Kidney tubule cell (primary cell): ENCODE measurements around the gene PCDHB8.
"Not testable (repeated sequence)": the region's sequence is repeated elsewhere in the genome, so short reads cannot be mapped to it uniquely, and the experiment has no call there.

Experiments used
- DNase-seq: peaks from one replicate; pipeline ENCODE4 v3.0.0-alpha.2; 2018; ENCODE audit warnings: low spot score

PCDHB8 gene

DNA sequence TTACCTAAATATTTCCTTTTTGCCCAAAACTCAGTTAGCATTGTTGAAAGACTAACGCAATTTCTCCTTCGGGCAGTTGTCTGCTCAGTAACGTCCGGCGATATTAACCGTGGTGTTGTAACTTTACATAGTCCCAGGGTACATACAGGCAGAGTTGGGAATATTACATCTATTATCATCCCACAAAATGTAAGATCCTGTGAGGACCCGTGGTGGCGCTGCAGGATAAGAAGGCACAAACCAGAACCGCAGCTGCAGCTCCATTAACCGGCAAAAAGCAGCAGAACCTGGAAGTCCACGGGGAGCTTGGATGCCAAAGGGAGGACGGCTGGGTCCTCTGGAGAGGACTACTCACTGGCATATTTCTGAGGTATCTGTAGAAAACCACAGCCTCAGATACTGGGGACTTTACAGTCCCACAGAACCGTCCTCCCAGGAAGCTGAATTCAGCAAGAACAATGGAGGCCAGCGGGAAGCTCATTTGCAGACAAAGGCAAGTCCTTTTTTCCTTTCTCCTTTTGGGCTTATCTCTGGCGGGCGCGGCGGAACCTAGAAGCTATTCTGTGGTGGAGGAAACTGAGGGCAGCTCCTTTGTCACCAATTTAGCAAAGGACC is at the start of gene PCDHB8:
Gene PCDHB8, plus strand, starts transcription at position 214 of the 615 bp plus-strand sequence. Its CDS starts 245 bp downstream, at position 459.
- DNase-seq, result not testable (repeated sequence)

DNA sequence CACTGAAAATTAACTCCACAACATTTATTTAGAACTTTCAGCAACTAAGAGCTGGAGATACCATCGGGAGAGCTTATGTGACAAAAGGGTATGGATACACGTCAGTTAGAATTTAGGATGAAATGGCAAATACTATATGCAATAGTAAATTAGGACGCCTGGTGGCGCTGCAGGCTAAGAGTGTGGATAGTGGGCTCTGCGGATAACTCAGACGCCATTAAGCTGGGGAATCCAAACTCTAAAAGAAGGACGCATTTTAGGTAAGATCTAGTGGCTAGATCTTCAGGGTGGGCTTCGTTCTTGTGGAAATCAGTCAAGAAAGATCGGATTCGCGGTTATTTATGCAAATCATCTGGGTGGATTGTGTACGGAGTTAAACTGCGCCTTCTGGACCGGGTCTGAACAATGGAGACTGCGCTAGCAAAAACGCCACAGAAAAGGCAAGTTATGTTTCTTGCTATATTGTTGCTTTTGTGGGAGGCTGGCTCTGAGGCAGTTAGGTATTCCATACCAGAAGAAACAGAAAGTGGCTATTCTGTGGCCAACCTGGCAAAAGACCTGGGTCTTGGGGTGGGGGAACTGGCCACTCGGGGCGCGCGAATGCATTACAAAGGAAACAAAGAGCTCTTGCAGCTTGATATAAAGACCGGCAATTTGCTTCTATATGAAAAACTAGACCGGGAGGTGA is 42.4 kb upstream of the PCDHB8 start, which contains the start of gene PCDHB5:
Gene PCDHB5, plus strand, starts transcription at position 177 of the 688 bp plus-strand sequence. Its CDS starts 229 bp downstream, at position 406.
- peak; percentile 53 for DNase-seq

DNA sequence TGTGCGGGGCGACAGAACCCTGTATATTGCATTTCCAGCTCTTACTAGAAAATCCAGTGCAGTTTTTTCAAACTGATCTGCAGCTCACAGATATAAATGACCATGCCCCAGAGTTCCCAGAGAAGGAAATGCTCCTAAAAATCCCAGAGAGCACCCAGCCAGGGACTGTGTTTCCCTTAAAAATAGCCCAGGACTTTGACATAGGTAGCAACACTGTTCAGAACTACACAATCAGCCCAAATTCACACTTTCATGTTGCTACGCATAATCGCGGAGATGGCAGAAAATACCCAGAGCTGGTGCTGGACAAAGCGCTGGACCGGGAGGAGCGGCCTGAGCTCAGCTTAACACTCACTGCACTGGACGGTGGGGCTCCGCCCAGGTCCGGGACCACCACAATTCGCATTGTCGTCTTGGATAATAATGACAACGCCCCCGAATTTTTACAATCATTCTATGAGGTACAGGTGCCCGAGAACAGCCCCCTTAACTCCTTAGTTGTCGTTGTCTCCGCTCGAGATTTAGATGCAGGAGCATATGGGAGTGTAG is 41.8 kb upstream of the PCDHB8 start:
- DNase-seq, result no peak

DNA sequence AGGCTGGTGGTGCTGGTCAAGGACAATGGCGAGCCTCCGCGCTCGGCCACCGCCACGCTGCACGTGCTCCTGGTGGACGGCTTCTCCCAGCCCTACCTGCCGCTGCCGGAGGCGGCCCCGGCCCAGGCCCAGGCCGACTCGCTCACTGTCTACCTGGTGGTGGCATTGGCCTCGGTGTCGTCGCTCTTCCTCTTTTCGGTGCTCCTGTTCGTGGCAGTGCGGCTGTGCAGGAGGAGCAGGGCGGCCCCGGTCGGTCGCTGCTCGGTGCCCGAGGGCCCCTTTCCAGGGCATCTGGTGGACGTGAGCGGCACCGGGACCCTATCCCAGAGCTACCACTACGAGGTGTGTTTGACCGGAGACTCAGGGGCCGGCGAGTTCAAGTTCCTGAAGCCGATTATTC is 40.2 kb upstream of the PCDHB8 start:
- not testable (repeated sequence) for DNase-seq

DNA sequence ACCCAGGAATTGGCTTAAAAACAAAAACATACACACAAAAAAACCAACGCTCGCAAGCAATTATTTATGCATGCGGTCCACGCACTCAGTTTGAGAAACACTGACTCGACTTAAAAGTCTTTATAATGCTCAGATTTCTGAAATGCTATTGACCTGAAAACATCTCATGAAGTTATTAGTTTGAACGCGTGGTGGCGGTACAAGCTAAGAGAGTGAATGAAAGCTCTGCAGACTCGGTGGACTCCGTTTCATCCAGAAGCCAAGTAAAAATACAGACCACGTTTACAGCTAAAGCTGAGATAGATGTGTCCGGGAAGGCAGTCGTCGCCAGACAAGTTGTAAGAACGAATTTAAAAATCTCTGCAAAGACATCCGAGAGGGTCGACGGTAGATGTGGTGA is 27.8 kb upstream of the PCDHB8 start, which contains the start of gene PCDHB6:
Gene PCDHB6, plus strand, starts transcription at position 246 of the 400 bp plus-strand sequence. CDS start 201 bp downstream, outside the sequence.
- DNase-seq, result peak; percentile 36

DNA sequence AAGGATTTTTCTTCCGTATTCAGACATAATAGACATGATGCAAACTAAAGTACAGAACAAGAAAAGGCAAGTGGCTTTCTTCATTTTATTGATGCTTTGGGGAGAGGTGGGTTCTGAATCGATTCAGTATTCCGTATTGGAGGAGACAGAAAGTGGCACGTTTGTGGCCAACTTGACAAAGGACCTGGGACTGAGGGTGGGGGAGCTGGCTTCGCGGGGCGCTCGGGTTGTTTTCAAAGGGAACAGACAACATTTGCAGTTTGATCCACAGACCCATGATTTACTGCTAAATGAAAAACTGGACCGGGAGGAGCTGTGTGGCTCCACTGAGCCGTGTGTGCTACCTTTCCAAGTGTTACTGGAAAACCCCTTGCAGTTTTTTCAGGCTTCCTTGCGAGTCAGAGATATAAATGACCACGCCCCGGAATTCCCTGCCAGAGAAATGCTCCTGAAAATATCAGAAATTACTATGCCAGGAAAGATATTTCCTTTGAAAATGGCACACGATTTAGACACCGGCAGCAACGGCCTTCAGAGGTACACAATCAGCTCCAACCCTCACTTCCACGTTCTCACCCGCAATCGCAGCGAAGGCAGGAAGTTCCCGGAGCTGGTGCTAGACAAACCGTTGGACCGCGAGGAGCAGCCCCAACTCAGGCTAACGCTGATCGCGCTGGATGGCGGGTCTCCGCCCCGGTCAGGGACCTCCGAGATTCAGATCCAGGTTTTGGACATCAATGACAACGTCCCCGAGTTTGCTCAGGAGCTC is 27.2 kb upstream of the PCDHB8 start:
- no peak for DNase-seq

DNA sequence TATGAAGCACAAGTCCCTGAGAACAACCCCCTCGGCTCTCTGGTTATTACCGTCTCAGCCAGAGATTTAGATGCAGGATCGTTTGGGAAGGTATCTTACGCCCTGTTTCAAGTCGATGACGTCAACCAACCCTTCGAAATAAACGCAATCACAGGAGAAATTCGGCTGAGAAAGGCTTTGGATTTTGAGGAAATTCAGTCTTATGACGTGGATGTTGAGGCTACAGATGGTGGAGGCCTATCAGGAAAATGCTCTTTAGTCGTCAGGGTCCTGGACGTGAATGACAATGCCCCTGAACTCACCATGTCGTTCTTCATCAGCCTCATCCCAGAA is 26.6 kb upstream of the PCDHB8 start:
- DNase-seq, result no peak

DNA sequence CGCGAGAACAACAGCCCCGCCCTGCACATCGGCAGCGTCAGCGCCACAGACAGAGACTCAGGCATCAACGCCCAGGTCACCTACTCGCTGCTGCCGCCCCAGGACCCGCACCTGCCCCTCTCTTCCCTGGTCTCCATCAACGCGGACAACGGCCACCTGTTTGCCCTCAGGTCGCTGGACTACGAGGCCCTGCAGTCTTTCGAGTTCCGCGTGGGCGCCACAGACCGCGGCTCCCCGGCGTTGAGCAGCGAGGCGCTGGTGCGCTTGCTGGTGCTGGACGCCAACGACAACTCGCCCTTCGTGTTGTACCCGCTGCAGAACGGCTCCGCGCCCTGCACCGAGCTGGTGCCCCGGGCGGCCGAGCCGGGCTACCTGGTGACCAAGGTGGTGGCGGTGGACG is 26.0 kb upstream of the PCDHB8 start:
- not testable (repeated sequence) for DNase-seq

DNA sequence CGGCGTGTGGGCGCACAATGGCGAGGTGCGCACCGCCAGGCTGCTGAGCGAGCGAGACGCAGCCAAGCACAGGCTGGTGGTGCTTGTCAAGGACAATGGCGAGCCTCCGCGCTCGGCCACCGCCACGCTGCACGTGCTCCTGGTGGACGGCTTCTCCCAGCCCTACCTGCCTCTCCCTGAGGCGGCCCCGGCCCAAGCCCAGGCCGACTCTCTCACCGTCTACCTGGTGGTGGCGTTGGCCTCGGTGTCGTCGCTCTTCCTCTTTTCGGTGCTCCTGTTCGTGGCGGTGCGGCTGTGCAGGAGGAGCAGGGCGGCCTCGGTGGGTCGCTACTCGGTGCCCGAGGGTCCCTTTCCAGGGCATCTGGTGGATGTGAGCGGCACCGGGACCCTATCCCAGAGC is 25.5 kb upstream of the PCDHB8 start:
- not testable (repeated sequence) for DNase-seq

DNA sequence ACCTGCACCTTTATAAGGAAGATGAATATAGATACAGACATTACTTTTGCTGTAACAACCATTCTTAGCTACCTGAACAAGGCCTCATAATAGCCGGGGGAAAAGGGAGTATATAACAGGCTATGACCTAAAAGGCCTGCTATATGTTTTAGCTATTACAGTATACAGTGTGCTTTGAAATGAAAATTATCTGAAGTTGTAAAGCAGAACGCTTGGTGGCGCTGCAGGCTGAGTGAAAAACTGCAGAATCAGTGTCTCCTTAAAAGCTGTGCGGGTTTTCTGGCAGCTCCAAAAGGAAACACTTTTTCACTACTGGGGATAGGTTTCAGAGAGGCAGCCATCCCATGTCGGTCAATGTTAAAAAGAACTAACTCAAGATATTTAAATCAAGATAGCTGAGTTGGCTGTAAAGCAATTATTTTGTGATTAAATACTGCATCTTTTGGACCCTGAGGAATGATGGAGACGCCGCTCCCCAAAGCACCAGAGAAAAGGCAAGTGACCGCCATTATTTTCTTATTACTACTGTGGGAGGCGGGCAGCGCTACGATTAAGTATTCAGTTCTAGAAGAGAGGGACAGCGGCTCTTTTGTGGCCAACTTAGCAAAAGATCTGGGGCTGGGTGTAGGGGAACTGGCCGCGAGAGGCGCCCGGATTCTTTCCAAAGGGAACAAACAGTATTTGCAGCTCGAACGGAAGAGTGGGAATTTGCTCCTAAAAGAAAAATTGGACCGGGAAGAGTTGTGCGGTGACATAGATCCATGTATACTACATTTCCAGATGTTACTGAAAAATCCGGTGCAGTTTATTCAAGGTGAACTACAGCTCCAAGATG is 21.8 kb upstream of the PCDHB8 start:
- no peak for DNase-seq

DNA sequence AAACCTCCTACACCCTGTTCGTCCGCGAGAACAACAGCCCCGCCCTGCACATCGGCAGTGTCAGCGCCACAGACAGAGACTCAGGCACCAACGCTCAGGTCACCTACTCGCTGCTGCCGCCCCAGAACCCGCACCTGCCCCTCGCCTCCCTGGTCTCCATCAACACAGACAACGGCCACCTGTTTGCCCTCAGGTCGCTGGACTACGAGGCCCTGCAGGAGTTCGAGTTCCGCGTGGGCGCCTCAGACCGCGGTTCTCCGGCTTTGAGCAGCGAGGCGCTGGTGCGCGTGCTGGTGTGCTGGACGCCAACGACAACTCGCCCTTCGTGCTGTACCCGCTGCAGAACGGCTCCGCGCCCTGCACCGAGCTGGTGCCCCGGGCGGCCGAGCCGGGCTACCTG is 20.2 kb upstream of the PCDHB8 start:
- not testable (repeated sequence) for DNase-seq

DNA sequence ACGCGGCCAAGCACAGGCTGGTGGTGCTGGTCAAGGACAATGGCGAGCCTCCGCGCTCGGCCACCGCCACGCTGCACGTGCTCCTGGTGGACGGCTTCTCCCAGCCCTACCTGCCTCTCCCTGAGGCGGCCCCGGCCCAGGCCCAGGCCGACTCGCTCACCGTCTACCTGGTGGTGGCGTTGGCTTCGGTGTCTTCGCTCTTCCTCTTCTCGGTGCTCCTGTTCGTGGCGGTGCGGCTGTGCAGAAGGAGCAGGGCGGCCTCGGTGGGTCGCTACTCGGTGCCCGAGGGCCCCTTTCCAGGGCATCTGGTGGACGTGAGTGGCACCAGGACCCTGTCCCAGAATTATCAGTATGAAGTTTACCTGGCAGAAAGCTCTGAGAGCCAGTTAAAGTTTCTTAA is 19.7 kb upstream of the PCDHB8 start:
- DNase-seq, result not testable (repeated sequence)

DNA sequence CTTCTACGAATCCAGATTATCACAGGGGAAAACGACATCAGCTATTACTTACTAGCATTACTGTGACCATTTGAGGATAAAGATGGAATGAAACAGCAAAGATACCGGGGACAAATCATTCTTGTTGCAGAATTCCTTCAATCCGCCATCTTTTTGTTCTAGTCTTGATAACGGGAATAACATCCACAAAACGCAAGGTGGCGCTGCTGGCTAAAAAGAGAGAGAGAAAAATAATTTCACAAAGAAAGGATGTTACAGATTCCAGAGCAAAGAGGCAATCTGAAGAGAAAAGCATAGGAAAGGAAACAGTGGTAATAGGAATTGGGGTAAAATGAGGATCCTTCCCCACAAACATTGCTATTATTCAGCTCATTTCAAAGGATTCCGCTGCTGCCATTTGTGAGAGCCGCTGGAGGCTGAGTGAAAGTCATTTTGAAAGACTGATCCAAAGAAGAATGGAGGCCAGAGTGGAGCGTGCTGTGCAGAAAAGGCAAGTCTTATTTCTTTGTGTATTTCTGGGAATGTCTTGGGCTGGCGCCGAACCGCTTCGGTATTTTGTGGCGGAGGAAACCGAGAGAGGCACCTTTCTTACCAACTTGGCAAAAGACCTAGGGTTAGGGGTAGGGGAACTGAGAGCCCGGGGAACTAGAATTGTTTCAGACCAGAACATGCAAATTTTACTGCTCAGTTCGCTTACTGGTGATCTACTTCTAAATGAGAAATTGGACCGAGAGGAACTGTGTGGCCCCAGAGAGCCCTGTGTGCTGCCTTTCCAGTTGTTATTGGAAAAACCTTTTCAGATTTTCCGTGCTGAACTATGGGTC is 5.0 kb upstream of the PCDHB8 start, which contains the start of gene PCDHB7:
Gene PCDHB7, plus strand, starts transcription at position 264 of the 824 bp plus-strand sequence. Its CDS starts 192 bp downstream, at position 456.
- peak; percentile 32 for DNase-seq

DNA sequence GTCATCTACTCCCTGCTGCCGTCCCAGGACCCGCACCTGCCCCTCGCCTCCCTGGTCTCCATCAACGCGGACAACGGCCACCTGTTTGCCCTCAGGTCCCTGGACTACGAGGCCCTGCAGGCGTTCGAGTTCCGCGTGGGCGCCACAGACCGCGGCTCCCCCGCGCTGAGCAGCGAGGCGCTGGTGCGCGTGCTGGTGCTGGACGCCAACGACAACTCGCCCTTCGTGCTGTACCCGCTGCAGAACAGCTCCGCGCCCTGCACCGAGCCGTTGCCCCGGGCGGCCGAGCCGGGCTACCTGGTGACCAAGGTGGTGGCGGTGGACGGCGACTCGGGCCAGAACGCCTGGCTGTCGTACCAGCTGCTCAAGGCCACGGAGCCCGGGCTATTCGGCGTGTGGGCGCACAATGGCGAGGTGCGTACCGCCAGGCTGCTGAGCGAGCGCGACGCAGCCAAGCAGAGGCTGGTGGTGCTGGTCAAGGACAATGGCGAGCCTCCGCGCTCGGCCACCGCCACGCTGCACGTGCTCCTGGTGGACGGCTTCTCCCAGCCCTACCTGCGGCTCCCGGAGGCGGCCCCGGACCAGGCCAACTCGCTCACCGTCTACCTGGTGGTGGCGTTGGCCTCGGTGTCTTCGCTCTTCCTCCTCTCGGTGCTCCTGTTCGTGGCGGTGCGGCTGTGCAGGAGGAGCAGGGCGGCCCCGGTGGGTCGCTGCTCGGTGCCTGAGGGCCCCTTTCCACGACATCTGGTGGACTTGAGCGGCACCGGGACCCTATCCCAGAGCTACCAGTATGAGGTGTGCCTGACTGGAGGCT is 3.1 kb upstream of the PCDHB8 start:
- not testable (repeated sequence) for DNase-seq

DNA sequence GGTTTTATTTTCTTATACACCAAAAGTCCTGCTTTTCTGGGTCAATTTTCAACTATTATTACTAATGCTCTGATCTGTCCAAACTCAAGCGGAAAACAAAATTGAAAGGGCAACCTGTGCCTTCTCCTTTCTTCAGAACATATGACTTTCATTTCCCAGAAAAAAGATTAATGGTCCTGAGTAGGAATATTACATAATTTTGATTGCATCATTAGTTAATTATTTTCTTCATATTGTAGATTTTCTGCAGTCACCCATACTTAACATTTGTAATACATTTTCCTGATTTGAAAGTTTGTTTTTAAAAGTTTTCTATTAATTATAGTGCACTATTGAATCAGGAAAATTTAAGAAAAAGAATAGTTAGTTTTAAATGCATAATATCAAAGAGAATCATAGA is 1.7 kb upstream of the PCDHB8 start:
- no peak for DNase-seq

DNA sequence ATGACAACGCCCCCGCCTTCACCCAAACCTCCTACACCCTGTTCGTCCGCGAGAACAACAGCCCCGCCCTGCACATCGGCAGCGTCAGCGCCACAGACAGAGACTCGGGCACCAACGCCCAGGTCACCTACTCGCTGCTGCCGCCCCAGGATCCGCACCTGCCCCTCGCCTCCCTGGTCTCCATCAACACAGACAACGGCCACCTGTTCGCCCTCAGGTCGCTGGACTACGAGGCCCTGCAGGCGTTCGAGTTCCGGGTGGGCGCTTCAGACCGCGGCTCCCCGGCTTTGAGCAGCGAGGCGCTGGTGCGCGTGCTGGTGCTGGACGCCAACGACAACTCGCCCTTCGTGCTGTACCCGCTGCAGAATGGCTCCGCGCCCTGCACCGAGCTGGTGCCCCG is 1.8 kb downstream of the PCDHB8 start:
- DNase-seq, result not testable (repeated sequence)

DNA sequence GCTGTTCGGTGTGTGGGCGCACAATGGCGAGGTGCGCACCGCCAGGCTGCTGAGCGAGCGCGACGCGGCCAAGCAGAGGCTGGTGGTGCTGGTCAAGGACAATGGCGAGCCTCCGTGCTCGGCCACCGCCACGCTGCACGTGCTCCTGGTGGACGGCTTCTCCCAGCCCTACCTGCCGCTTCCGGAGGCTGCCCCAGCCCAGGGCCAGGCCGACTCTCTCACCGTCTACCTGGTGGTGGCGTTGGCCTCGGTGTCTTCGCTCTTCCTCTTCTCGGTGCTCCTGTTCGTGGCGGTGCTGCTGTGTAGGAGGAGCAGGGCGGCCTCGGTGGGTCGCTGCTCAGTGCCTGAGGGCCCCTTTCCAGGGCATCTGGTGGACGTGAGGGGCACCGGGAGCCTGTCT is 2.3 kb downstream of the PCDHB8 start:
- not testable (repeated sequence) for DNase-seq

DNA sequence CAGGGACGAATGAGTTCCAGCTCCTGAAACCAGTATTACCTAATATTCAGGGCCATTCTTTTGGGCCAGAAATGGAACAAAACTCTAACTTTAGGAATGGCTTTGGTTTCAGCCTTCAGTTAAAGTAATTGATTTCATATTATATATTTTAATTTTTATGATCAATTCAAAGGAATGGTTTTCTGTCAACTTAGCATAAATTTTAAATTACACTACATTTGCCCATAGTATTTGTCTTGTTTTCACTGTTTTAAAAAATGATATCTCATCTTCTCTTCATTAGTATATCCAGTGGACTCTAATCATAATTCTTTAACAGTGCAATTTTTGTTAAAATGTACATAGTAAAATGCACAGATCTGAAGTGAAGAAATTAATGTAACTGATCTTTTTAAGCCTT is 2.7 kb downstream of the PCDHB8 start:
- no peak for DNase-seq

DNA sequence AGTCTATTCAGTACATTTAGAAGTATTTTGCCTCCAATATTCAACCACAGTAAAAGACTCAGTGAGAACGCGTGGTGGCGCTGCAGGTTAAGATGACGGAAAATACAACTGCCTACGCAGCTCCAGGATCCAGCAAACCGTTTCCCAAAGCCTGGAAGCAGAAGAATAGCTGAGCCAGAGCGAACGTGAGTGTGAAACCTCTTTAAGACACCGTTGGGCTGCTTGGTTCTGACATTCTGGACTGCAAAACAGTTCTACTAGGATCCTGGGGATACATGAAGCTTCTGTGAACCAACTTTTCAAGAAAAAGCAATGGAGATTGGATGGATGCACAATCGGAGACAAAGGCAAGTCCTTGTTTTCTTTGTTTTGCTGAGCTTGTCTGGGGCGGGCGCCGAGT is 4.7 kb downstream of the PCDHB8 start, which contains the start of gene PCDHB16:
Gene PCDHB16, plus strand, starts transcription at position 140 of the 400 bp plus-strand sequence. Its CDS starts 173 bp downstream, at position 313.
- DNase-seq, result peak; percentile 39
